ENCODE data around the gene TUBB2A.

- TF ChIP-seq, protein P1, sequence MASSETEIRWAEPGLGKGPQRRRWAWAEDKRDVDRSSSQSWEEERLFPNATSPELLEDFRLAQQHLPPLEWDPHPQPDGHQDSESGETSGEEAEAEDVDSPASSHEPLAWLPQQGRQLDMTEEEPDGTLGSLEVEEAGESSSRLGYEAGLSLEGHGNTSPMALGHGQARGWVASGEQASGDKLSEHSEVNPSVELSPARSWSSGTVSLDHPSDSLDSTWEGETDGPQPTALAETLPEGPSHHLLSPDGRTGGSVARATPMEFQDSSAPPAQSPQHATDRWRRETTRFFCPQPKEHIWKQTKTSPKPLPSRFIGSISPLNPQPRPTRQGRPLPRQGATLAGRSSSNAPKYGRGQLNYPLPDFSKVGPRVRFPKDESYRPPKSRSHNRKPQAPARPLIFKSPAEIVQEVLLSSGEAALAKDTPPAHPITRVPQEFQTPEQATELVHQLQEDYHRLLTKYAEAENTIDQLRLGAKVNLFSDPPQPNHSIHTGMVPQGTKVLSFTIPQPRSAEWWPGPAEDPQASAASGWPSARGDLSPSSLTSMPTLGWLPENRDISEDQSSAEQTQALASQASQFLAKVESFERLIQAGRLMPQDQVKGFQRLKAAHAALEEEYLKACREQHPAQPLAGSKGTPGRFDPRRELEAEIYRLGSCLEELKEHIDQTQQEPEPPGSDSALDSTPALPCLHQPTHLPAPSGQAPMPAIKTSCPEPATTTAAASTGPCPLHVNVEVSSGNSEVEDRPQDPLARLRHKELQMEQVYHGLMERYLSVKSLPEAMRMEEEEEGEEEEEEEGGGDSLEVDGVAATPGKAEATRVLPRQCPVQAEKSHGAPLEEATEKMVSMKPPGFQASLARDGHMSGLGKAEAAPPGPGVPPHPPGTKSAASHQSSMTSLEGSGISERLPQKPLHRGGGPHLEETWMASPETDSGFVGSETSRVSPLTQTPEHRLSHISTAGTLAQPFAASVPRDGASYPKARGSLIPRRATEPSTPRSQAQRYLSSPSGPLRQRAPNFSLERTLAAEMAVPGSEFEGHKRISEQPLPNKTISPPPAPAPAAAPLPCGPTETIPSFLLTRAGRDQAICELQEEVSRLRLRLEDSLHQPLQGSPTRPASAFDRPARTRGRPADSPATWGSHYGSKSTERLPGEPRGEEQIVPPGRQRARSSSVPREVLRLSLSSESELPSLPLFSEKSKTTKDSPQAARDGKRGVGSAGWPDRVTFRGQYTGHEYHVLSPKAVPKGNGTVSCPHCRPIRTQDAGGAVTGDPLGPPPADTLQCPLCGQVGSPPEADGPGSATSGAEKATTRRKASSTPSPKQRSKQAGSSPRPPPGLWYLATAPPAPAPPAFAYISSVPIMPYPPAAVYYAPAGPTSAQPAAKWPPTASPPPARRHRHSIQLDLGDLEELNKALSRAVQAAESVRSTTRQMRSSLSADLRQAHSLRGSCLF (CRISPR knock-in tag; IDR thresholded peaks at IDR 0.05; ENCODE audit: borderline replicate concordance) = no peak
- no peak for TF ChIP-seq EHMT2 (IDR thresholded peaks at IDR 0.05; ENCODE audit: borderline replicate concordance, low read depth, low read length)
- no peak for TF ChIP-seq ZNF232 (CRISPR knock-in tag; IDR thresholded peaks at IDR 0.05; ENCODE audit: borderline replicate concordance)
These were observed 17.1 kb downstream of the TUBB2A start for GRCh38 chr6:3140201-3140600.

Measured in HepG2 (cell line).